NCI-H1105 treated with DMSO at 0.1 percent for 48 hours (cell line): Measurements from ENCODE around the gene MADD.

Experiments
- DNase-seq: peaks from one replicate; lab custom pipeline; 2025; lab: John Stamatoyannopoulos, UW

The MADD gene

DNA sequence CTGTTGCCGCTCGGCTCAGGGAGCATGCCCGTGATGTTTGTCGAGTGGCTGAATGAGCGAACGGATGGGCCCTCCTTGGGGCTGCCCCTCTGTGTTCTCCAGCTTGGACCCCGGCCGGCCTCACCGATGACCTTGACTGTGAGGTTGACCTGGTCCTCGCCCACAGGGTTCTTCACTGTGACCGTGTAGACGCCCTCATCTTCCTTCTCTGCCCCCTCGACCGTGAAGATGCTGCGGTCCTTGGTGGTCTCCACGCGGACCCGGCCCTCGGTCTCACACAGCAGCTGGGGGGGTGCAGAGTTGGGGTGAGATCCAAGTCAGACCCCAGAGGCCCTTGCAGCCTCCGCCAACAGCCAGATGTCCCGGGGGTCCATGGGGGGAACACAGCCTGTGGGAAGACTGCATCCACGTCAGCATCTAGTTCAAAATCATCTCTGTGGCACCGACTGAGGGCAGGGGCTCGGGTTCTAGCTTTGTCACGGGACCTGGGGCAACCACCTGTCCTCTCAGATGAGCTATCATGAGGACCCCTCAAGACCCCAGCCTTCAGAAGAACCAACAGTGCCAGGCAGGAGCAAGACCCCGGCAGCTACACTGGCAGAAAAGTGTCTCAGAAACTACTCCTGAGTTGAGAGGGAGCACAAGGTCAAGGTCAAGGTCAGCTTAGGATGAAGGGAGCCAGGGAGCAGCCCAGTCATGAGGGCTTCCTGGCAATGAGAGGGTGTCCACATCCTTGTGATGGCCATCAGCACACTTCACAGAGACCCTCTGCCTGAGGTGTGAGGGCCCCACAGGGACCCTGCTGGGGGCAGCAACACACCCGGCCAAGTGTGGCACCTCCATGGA is 68.7 kb downstream of the MADD start:
- DNase-seq, result no peak

DNA sequence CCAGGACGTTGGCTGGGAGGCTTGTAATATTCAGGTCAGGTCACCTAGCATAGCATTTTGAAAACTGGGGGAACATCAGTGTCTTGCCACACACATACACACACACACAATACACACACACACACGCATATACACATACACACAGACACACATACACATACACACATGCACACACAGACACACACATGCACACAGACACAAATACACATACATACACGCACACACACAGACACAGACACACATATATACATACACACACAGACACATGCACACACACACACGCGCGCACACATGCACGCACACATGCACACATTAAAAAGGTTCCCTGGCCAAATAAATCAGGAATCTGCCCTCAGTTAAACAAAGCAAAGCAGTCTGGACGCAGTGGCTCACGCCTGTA is 70.1 kb downstream of the MADD start:
- no peak for DNase-seq

GRCh38 chr11:47340980-47341775 is 71.2 kb downstream of the MADD start:
- no peak for DNase-seq

DNA sequence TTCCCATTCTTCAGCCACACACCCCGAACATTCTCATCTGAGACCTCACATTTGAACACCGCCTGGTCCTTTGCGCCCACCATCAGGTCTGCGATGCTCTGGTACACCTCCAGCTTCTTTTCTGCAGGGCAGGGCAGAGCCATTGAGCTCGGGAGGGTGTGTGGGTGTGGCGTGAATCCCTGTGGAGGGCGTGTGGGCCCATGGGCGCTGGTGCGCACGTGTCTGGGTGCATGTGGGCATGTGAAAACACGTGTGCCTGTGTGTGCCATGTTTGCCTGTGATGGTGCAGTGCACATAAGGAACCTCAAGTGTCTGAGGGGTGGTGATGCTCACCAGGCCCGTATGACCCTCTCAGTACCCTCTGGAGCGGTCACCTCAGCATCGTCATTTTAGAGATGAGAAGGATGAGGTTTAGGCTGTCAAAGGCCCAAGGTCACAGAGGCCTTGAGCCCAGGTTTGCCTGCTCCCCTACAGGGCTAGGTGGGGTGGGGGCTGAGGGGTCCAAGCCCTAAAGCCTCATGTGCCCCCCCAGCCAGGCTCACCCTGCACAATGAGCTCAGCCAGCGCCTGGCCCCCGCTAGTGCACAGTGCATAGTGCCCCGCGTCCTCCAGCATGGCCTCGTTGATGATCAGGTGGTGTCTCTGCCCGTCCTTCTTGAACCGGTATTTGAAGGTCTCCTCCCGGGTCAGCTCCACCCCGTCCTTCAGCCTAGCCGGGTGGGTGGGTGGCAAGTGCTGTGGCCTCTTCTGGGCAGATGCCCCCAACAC is 72.3 kb downstream of the MADD start:
- DNase-seq, result no peak

GRCh38 chr11:47342854-47343253 is 72.9 kb downstream of the MADD start:
- no peak for DNase-seq

DNA sequence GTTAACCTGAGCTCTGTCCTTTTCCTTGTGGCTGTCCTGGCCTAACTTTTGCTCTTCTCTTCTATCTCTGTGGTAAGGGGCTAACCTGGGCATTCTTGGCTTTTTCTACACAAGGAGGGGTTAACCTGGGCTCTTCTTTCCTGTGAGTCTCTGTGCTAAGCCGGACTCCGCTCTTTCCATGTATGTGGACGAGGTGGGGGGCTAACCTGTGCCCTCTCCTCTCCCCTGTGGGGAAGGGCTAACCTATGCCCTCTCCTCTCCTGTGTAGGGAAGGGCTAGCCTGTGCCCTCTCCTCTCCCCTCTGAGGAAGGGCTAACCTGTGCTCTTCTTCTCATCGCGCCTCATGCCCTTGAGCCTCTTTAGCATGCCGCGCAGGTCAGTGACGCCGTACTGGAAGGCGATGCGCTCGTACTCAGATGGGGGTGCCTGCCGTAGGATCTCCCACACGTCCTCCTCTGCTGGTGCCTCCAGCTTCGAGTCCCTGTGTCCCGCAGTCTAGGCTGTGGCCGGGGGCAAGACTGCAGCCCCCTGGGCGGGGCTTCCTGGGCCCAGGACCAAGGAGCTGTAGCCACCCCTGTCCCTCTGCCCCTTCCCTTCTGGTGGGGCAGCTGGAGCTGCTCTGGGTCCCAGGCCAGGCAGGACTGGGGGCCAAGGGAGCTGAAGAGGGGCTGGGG is 76.1 kb downstream of the MADD start:
- DNase-seq, result no peak

GRCh38 chr11:47347137-47347536 is 77.2 kb downstream of the MADD start:
- no peak for DNase-seq

DNA sequence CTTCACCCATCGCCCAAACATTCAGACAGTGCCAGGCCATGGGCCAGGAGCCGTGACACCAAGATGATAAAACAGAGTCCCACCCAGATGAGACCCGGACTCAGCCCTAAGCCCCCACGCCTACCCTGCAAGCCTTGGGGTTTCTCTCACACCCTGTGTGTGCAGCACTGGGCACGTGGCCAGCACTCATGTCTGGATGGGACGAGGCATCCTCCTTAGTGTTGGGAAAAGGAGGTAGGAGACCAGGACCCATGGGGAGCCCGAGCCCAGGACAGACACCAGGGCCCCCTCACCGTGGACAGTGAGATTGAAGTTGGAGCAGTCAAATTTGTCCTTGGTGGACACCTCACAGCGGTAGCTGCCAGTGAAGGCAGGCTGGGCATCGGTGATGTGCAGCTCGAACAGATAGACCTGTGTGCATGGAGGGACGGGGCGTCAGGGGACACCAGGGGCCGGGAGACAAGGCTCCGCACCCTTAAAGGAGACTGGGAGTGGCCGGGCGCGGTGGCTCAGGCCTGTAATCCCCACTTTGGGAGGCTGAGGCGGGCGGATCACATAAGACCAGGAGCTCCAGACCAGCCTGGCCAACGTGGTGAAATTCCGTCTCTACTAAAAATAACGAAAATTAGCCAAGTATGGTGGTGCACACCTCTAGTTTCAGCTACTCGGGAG is 78.3 kb downstream of the MADD start:
- no peak for DNase-seq

- DNase-seq, result peak; percentile 57
Observed at GRCh38 chr11:47348859-47349258, 78.9 kb downstream of the MADD start.

DNA sequence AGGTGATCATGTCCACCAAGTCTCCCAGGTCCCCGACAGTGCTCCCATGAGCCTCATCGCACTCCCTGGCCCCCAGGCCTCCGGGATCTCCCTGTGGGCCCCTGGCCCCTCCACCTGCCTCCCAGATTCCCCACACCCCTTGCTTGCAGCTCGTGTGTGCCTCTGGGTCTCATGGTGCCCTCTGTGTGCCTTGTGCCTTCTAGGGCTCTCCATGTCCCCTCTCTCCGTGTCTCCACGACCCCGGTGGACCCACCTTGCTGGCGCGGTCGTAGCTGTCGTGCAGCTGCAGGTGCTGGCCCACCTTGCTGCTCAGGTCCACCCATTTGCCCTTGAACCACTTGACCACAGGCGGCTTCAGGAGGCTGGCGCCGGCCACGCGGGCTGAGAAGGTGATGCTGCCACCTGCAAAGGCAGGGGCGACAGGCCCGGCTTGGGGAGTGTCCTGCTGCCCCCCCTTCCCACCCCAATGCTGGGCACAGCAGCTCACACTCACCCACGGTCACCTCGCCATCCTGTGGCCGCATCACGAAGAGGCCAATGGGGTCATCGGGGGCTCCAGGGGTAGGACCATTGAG is 79.7 kb downstream of the MADD start:
- no peak for DNase-seq

- no peak for DNase-seq
Observed at GRCh38 chr11:47350315-47350714, 80.4 kb downstream of the MADD start.

- DNase-seq, result no peak
Observed at GRCh38 chr11:47351156-47352126, 81.5 kb downstream of the MADD start.

- DNase-seq, result no peak
Observed at GRCh38 chr11:47352556-47352955, 82.6 kb downstream of the MADD start, which contains the start of gene MYBPC3. MYBPC3 (minus strand) TSS chr11:47352702; CDS start chr11:47352647, 55 bp downstream.

DNA sequence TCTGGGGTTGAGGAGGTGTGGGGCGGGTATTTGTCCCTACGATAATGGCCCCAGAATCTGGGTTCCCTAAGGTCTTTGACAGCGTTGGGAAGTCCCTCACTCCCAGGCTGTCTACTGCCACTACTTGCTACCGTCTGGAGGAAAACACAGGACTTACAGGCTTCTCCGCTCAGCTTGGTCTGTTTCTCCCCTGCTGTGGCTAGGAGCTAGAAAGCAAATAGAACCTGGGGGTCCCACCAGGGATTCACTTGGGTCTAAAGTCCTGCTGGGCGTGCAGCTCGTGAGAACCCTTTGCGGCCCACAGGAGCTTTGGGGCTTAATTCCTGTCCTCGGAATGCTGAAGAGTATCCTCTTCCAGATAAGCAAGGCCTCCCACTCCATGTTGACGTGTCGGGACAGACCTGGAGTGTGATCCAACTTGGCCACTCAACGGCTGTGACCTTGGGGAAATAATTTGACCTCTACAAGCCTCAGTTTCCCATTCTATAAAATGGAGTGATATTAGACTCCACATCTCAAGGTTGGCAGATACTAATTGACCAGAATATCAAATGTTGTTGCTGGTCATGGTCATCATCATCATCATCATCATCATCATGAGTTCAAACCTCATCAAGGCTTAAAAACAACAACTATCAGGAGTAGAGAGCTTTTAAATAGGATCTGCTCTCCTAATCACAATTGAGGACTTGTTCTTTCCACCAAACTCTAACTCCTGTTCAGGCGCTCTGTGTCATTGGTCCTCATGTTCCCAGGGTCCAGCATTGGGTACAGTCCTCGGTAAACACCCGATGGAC is 84.2 kb downstream of the MADD start:
- no peak for DNase-seq

DNA sequence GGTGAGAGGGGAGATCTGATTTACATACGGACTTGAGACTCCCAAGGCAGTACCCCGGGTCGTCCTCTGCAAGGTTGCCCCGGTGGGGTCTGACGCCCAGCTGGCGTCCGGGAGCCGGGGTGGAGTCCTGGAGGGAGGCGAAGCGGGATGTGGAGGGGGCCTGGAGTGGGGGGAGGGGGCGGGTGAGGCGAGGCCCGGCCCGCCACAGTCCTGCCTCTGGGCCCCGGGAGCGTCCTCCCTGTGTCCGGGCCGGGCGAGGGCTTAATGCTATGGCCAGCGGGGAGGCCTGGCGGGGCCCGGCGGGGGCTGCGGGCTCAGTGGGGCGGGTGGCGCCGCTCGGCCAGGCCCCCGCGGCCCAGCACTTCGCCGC is 85.0 kb downstream of the MADD start:
- peak; percentile 19 for DNase-seq

GRCh38 chr11:47355283-47356128 is 85.6 kb downstream of the MADD start:
- peak; percentile 95 for DNase-seq

DNA sequence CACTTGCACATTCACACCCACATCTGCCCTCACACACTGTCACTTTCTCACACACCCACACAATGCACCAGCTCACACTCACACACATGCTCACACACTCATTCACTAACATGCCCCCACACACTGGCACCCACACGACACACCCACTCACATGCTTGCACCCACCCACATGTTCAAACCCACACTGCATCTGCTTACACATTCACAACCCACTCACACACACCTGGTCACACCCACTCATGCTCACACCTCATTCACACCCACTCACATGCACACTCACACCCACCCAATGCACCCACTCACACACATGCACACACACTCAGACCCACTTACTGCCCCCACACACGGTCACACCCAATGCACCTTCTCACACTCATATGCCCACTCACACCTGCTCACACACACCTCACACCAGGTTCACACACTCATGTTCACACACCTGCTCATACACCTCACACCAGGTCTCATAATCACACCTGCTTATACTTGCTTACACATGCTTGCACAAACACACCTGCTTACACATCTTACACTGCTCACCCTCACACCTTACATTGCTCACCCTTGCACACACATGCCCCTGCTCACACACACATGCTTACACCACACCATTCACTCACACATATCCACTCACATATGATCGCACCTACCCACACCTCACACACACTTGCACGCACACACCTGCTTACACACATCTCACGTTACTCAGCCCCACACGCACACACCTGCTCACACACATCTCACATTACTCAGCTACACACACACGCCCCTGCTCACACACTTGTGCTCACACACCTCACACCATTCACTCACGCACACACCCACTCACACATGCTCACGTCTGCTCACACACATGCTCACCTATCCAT is 86.4 kb downstream of the MADD start:
- DNase-seq, result no peak
